ENCODE measurements around the gene ASS1. TPM values are rescaled to one million over a fixed set of nuclear protein-coding genes. Genes with fewer than 3 reads are reported as not detected.
A peak's percentile ranks its signal among the peaks of the same experiment; 100 is the strongest.

ASS1 gene
- total RNA-seq, 1 experiment from 2014 or later: 40.3 TPM

DNA sequence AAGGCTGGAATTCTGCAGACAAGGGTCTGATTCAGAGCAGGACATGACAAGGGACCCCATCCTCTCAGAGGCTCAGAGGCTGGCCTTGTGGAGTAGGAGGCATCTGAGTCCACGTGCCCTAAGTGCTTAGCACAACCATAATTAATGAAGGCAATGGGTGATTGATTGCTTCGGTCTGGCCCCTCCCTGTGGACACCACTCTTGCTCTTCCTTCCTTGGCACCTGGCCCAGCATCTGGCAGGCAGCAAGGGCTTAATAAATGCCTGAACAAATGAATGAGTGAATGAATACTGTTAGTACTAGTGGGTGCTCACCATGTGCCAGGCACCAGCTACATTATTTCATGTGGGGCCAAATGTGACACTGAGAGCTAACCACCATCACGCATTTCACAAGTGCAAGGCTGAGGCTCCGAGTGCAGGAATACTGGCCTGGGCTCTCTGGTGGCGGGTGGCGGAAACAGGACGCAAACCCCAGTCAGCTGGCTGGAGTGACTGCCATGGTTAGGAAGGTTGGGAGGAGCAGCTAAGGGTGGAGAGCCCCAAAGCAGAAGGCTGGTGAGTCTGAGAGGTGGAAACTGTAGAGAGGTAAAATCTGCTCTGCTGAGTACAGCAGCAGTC, 53.6 kb downstream of the ASS1 start:
- H3K9me3 Mint-ChIP-seq (ENCODE audit: low read depth, unreplicated experiment): no peaks in the 10 kb centered on the region

DNA sequence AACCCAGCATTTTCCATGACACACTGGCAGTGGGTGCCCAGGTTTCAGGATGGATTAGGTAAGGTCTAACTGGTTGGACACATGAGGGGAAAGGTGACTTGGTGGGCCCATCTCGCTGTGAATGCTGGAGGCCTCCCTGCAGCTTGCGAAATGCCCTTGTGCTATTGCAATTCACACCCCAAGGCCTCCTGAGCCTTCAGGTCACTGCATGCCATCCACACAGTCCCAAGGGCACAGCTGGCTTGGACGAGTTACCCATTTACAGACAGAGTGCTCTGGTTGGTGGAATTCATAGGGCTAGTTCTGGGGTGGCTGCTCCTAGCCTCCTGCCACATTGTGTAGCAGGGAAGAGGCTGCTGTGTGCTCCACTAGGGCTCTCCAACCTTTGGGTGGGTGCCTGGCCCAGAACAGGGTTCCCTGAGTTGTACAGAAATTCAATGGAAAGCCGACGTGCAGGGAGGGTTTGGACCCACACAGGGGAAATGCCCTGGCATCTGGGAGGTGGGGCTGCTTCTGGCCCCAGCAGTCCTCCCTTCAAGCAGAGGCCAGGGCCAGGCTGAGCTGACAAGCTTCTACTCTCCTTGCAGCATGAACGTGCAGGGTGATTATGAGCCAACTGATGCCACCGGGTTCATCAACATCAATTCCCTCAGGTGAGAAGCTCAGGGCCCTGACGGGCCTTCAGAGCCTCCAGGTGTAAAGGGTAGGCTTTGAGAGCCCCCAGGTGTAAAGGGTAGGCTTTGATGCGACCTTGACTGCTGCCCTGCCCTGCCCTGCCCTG, 54.3 kb downstream of the ASS1 start:
- Mint-ChIP-seq H3K9me3 (ENCODE audit: low read depth, unreplicated experiment) (no peaks in the 10 kb centered on the region), H3K4me3 (ENCODE audit: low read depth, unreplicated experiment) (no peak overlapping the region), H3K4me1 (ENCODE audit: low read depth, unreplicated experiment) (peaks cover 11% of the 10 kb centered on the region), H3K36me3 (ENCODE audit: insufficient read depth, unreplicated experiment) (peaks cover 5% of the 10 kb centered on the region), H3K27ac (ENCODE audit: unreplicated experiment) (no peak overlapping the region), H3K27me3 (ENCODE audit: unreplicated experiment) (no peaks in the 10 kb centered on the region)
- CTCF ChIA-PET: no interaction called here
- no TSS peak for BruUV-seq (replicated peaks)
- DNase-seq: no peak
- no peak for TF ChIP-seq CTCF (IDR thresholded peaks at IDR 0.05; ENCODE audit: unreplicated experiment)
- intact Hi-C loops (cut with micrococcal nuclease; ENCODE audit: unreplicated experiment): no loop called here

More for the DNA sequence above, 53.6 kb downstream of the ASS1 start:
- Mint-ChIP-seq H3K4me3 (ENCODE audit: low read depth, unreplicated experiment) (no peak overlapping the region), H3K27ac (ENCODE audit: unreplicated experiment) (no peak overlapping the region), H3K27me3 (ENCODE audit: unreplicated experiment) (no peaks in the 10 kb centered on the region), H3K36me3 (ENCODE audit: insufficient read depth, unreplicated experiment) (peaks cover 5% of the 10 kb centered on the region), H3K4me1 (ENCODE audit: low read depth, unreplicated experiment) (peaks cover 11% of the 10 kb centered on the region)
- no TSS peak for BruUV-seq (replicated peaks)
- intact Hi-C loops (cut with micrococcal nuclease; ENCODE audit: unreplicated experiment): no loop called here
- no peak for TF ChIP-seq CTCF (IDR thresholded peaks at IDR 0.05; ENCODE audit: unreplicated experiment)
- no peak for DNase-seq
- CTCF ChIA-PET: interaction anchor here (0.6 kb wide), 1 partner anchor 109 kb away, joined by 3 read pairs; no protein-coding TSS in a partner anchor

GRCh38 chr9:130499804-130500263, 55.1 kb downstream of the ASS1 start:
- no TSS peak for BruUV-seq (replicated peaks)
- TF ChIP-seq CTCF (IDR thresholded peaks at IDR 0.05; ENCODE audit: unreplicated experiment): no peak
- no peaks in the 10 kb centered on the region for H3K27me3 Mint-ChIP-seq (ENCODE audit: unreplicated experiment)
- no peak overlapping the region for H3K4me3 Mint-ChIP-seq (ENCODE audit: low read depth, unreplicated experiment)
- no peaks in the 10 kb centered on the region for H3K9me3 Mint-ChIP-seq (ENCODE audit: low read depth, unreplicated experiment)
- H3K36me3 Mint-ChIP-seq (ENCODE audit: insufficient read depth, unreplicated experiment): peaks cover 5% of the 10 kb centered on the region
- intact Hi-C loops (cut with micrococcal nuclease; ENCODE audit: unreplicated experiment): no loop called here
- peaks cover 11% of the 10 kb centered on the region for H3K4me1 Mint-ChIP-seq (ENCODE audit: low read depth, unreplicated experiment)
- H3K27ac Mint-ChIP-seq (ENCODE audit: unreplicated experiment): no peak overlapping the region
- peak; percentile 76 for DNase-seq
- CTCF ChIA-PET: interaction anchor here (0.6 kb wide), 1 partner anchor 105 kb away, joined by 4 read pairs; no protein-coding TSS in a partner anchor

GRCh38 chr9:130500340-130501180, 55.8 kb downstream of the ASS1 start:
- DNase-seq: no peak
- intact Hi-C loops (cut with micrococcal nuclease; ENCODE audit: unreplicated experiment): no loop called here
- BruUV-seq (replicated peaks): no TSS peak
- no peaks in the 10 kb centered on the region for H3K9me3 Mint-ChIP-seq (ENCODE audit: low read depth, unreplicated experiment)
- no peak overlapping the region for H3K4me3 Mint-ChIP-seq (ENCODE audit: low read depth, unreplicated experiment)
- peaks cover 11% of the 10 kb centered on the region for H3K4me1 Mint-ChIP-seq (ENCODE audit: low read depth, unreplicated experiment)
- H3K27ac Mint-ChIP-seq (ENCODE audit: unreplicated experiment): no peak overlapping the region
- CTCF ChIA-PET: interaction anchor here (0.6 kb wide), 1 partner anchor 104 kb away, joined by 4 read pairs; no protein-coding TSS in a partner anchor
- no peaks in the 10 kb centered on the region for H3K27me3 Mint-ChIP-seq (ENCODE audit: unreplicated experiment)
- H3K36me3 Mint-ChIP-seq (ENCODE audit: insufficient read depth, unreplicated experiment): peaks cover 2% of the 10 kb centered on the region
- TF ChIP-seq CTCF (IDR thresholded peaks at IDR 0.05; ENCODE audit: unreplicated experiment): no peak

All from Calu3 (cell line).